ENCODE measurements around the gene PRKAR2B.

- TF ChIP-seq CTCF (IDR thresholded peaks at IDR 0.05), result no peak
- TF ChIP-seq EZH2 (IDR thresholded peaks at IDR 0.05; ENCODE audit: borderline replicate concordance, insufficient read depth, low read depth, low read length, poor library complexity, severe bottlenecking), result no peak
Measured at GRCh38 chr7:107157091-107157490, 112.6 kb downstream of the PRKAR2B start.
